Thyroid gland (tissue), 4 donors: ENCODE results near the gene KAZN. TPM values are rescaled to one million over a fixed set of nuclear protein-coding genes. Genes with fewer than 3 reads are reported as not detected.

Source experiments
- DNase-seq, 2 donors: peaks; one replicate each; pipeline ENCODE4 v3.0.0-alpha.2; 2019
- H3K27ac ChIP-seq, 3 donors: fragments of 200-600 bp; sonication (generic); 1 replicate in 2 of 3; 2 replicates in 1 of 3; pipeline ENCODE4 v1.5.1; 2016 to 2019; ENCODE audit warnings: mild to moderate bottlenecking in 1 of 3, moderate library complexity in 1 of 3
- H3K27me3 ChIP-seq: fragments of 200-600 bp; sonication (generic); one replicate; pipeline ENCODE4 v1.5.1; 2019
- H3K36me3 ChIP-seq, 2 donors: fragments of 200-600 bp; sonication (generic); one replicate each; pipeline ENCODE4 v1.5.1; 2016 to 2019
- H3K4me1 ChIP-seq, 2 donors: fragments of 200-600 bp; sonication (generic); one replicate each; pipeline ENCODE4 v1.5.1; 2017 to 2019
- H3K4me3 ChIP-seq, 3 donors: fragments of 200-600 bp; sonication (generic); replicated peaks in 1 of 3; 1 replicate in 2 of 3; 2 replicates in 1 of 3; pipeline ENCODE4 v1.5.1; 2016; ENCODE audit warnings: mild to moderate bottlenecking in 1 of 3
- H3K9me3 ChIP-seq: fragments of 200-600 bp; sonication (generic); one replicate; pipeline ENCODE4 v1.5.1; 2017
- CTCF ChIP-seq, 6 experiments: fragments of 200-600 bp in 3 of 6; fragments of 450-650 bp in 3 of 6; sonication (generic) in 3 of 6; IDR thresholded peaks; one replicate each; pipeline ENCODE4 v1.5.1; 2016 to 2019; ENCODE audit warnings: antibody characterized with exemption in 6 of 6, mild to moderate bottlenecking in 2 of 6, inconsistent platforms in 1 of 6, moderate library complexity in 1 of 6
- POLR2A ChIP-seq, 2 donors: fragments of 450-650 bp; IDR thresholded peaks; one replicate each; pipeline ENCODE4 v1.6.1; 2017; ENCODE audit warnings: antibody characterized with exemption in 2 of 2, mild to moderate bottlenecking in 2 of 2, moderate library complexity in 1 of 2
- WGBS, 2 donors: methylation state at CpG; one replicate each; pipeline ENCODE4 v1.1.5; 2017; 5-methylcytosine and 5-hydroxymethylcytosine counted together
- intact Hi-C: fragments of 100-400 bp; cut with DNase I; formaldehyde crosslinking; loops from one replicate; pipeline ENCODE4 v1.15.1; 2023
- total RNA-seq, 4 donors: library from RNA; depleted of rRNA; stranded (reverse); fragments of >200 nt; gene quantifications; one replicate each; pipeline ENCODE4 v1.2.3, GENCODE V29; 2016

Gene KAZN
- total RNA-seq, 4 donors from 2014 or later: 14.8 to 28.6 (median 18.2) TPM

- WGBS, 2 donors: 84 to 93% methylated on average over 7 of the region's 7 CpGs
- H3K27me3 ChIP-seq: no peaks in the 10 kb centered on the region
- intact Hi-C loops: no loop called here
- H3K36me3 ChIP-seq: no peaks in the 10 kb centered on the region
- no peak overlapping the region for H3K27ac ChIP-seq
- no peak overlapping the region for H3K4me3 ChIP-seq
- TF ChIP-seq CTCF (IDR thresholded peaks at IDR 0.05) (no peak), POLR2A (IDR thresholded peaks at IDR 0.05) (no peak)
- no peak for DNase-seq
- H3K4me1 ChIP-seq: no peaks in the 10 kb centered on the region
- H3K9me3 ChIP-seq: no peaks in the 10 kb centered on the region
Observed at GRCh38 chr1:14794136-14794768, 195.8 kb downstream of the KAZN start.

- Histone ChIP-seq H3K27ac (no peak overlapping the region), H3K4me3 (no peak overlapping the region), H3K9me3 (no peaks in the 10 kb centered on the region), H3K27me3 (no peaks in the 10 kb centered on the region), H3K36me3 (no peaks in the 10 kb centered on the region), H3K4me1 (no peaks in the 10 kb centered on the region)
- no peak for DNase-seq
- 69 to 87% methylated on average over 5 of the region's 5 CpGs for WGBS, 2 donors
- intact Hi-C loops: no loop called here
- no peak for TF ChIP-seq POLR2A (IDR thresholded peaks at IDR 0.05)
- no peak for TF ChIP-seq CTCF (IDR thresholded peaks at IDR 0.05)
Observed at GRCh38 chr1:14794906-14795305, 196.4 kb downstream of the KAZN start.

DNA sequence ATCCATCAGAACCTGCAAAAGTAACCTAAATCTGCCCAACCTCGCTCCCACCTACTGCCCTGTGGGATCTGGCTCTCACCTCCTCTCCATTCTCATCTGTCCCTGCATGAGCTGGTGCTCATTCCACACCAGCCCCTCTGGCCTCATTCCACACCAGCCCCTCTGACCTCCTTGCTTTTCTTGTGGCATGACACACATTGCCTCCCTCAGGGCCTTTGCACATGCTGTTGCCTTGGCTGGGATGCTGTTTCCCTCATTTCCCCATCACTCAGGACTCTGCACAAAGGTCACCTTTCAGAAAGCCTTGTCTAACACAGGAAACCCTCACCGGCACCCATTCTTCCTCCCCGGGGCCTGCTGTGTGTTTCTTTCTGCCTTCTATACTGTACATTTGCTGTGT, 197.1 kb downstream of the KAZN start:
- 89 to 90% methylated on average over 3 of the region's 3 CpGs for WGBS, 2 donors
- Histone ChIP-seq H3K27ac (no peak overlapping the region), H3K4me3 (no peak overlapping the region), H3K4me1 (no peaks in the 10 kb centered on the region), H3K27me3 (no peaks in the 10 kb centered on the region), H3K9me3 (no peaks in the 10 kb centered on the region), H3K36me3 (no peaks in the 10 kb centered on the region)
- TF ChIP-seq POLR2A (IDR thresholded peaks at IDR 0.05) (no peak), CTCF (IDR thresholded peaks at IDR 0.05) (no peak)
- DNase-seq: no peak
- intact Hi-C loops: no loop called here

GRCh38 chr1:14800014-14800413, 201.5 kb downstream of the KAZN start:
- Histone ChIP-seq H3K4me3 (no peak overlapping the region), H3K9me3 (no peaks in the 10 kb centered on the region), H3K27ac (no peak overlapping the region), H3K4me1 (no peaks in the 10 kb centered on the region), H3K27me3 (no peaks in the 10 kb centered on the region), H3K36me3 (no peaks in the 10 kb centered on the region)
- WGBS, 2 donors: 91 to 96% methylated on average over 5 of the region's 5 CpGs
- intact Hi-C loops: no loop called here
- TF ChIP-seq POLR2A (IDR thresholded peaks at IDR 0.05): no peak
- TF ChIP-seq CTCF (IDR thresholded peaks at IDR 0.05): no peak
- no peak for DNase-seq

DNA sequence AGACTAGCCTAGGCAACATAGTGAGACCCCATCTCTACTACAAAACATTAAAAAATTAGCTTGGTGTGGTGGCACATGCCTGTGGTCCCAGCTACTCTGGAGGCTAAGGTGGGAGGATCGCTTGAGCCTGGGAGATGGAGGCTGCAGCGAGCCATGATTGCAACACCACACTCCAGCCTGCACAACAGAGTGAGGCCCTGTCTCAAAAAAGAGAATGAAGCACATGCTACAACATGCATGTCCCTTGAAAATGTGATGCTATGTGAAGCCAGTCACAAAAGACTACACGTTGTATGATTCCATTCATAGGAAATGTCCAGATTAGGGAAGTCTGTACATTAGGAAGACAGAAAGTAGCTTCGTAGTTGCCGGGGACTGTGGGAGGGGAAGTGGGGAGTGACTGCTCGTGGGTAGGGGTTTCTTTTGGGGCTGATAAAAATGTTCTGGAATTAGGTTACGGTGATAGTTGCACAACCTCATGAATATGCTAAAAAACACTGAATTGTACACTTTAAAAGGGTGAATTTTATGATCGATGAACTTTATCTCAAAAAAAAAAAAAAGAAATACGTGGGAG, 202.1 kb downstream of the KAZN start:
- WGBS, 2 donors: 84 to 89% methylated on average over 9 of the region's 9 CpGs
- H3K9me3 ChIP-seq: no peaks in the 10 kb centered on the region
- H3K27me3 ChIP-seq: no peaks in the 10 kb centered on the region
- intact Hi-C loops: no loop called here
- DNase-seq: no peak
- no peak overlapping the region for H3K4me3 ChIP-seq
- H3K4me1 ChIP-seq: no peaks in the 10 kb centered on the region
- H3K27ac ChIP-seq: no peak overlapping the region
- no peaks in the 10 kb centered on the region for H3K36me3 ChIP-seq
- TF ChIP-seq CTCF (IDR thresholded peaks at IDR 0.05) (no peak), POLR2A (IDR thresholded peaks at IDR 0.05) (no peak)
